Measurements from ENCODE around the gene F2.

DNA sequence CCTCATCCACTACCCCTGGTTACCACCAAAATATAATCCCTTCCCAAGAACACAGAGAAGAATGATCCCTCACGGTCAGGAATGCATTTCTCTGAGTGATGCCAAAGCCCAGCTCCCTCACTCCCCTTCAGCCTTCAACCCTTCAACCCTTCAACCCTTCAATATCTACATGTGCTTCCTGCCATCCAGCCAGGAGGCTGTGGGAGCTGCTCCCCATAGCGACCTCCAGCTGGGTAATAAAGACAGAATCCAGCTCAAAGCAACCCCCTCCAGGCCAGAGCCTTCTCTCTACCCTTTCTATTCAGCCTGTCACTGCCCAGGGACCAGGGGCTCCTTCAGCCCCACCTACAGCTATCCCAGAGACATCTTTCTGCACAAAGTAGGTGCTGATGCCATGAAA is 21.3 kb upstream of the F2 start:
- TF ChIP-seq CTCF (conservative IDR thresholded peaks at IDR 0.05; ENCODE audit: low read length), result no peak
- TF ChIP-seq EZH2phosphoT487 (IDR thresholded peaks at IDR 0.05; ENCODE audit: borderline replicate concordance), result no peak

Data from Loucy (cell line).